Naive B cell (primary cell): ENCODE results near the gene SFXN2. TPM values are rescaled to one million over a fixed set of nuclear protein-coding genes. Genes with fewer than 3 reads are reported as not detected.
A peak's percentile ranks its signal among the peaks of the same experiment; 100 is the strongest.
"Not testable (repeated sequence)": the region's sequence is repeated elsewhere in the genome, so short reads cannot be mapped to it uniquely, and the experiment has no call there.

Experiments
- ATAC-seq, 2 donors: fragments of 150-1000 bp; cut with Tn5 transposase; 2 replicates each; pipeline ENCODE4 v1.10.0; 2021; ENCODE audit warnings: low read depth in 2 of 2, mild to moderate bottlenecking in 2 of 2, moderate library complexity in 2 of 2
- DNase-seq: peaks from one replicate; pipeline ENCODE4 v3.0.0; 2022
- H3K27ac Mint-ChIP-seq, 6 donors: one replicate each; pipeline ENCODE4 v1.8.0; 2020 to 2022; ENCODE audit warnings: mild to moderate bottlenecking in 6 of 6, mixed read lengths in 6 of 6, moderate library complexity in 5 of 6, inconsistent platforms in 2 of 6
- H3K27me3 Mint-ChIP-seq, 3 donors: one replicate each; pipeline ENCODE4 v1.8.0; 2021 to 2022; ENCODE audit warnings: mixed read lengths in 3 of 3, mild to moderate bottlenecking in 1 of 3
- H3K36me3 Mint-ChIP-seq, 2 donors: one replicate each; pipeline ENCODE4 v1.8.0; 2020 to 2022; ENCODE audit warnings: mixed read lengths in 2 of 2, inconsistent platforms in 1 of 2, mild to moderate bottlenecking in 1 of 2
- H3K4me1 Mint-ChIP-seq, 3 donors: one replicate each; pipeline ENCODE4 v1.8.0; 2020 to 2022; ENCODE audit warnings: mixed read lengths in 3 of 3, inconsistent platforms in 1 of 3, mild to moderate bottlenecking in 1 of 3, moderate library complexity in 1 of 3
- H3K4me3 Mint-ChIP-seq, 8 donors: one replicate each; pipeline ENCODE4 v1.8.0; 2020 to 2022; ENCODE audit warnings: mild to moderate bottlenecking in 8 of 8, mixed read lengths in 8 of 8, moderate library complexity in 8 of 8, inconsistent platforms in 2 of 8
- H3K9me3 Mint-ChIP-seq, 7 donors: one replicate each; pipeline ENCODE4 v1.8.0; 2020 to 2022; ENCODE audit warnings: mixed read lengths in 7 of 7, mild to moderate bottlenecking in 5 of 7, inconsistent platforms in 2 of 7, moderate library complexity in 1 of 7
- polyA plus RNA-seq, 6 donors: library from polyadenylated mRNA; unstranded; fragments of 300-500 nt; fragmentation: Illumina TruSeq; gene quantifications; one replicate each; pipeline ENCODE4 v1.2.3, GENCODE V29; 2021; ENCODE audit warnings: low read depth in 6 of 6

SFXN2 gene
- polyA plus RNA-seq, 6 donors from 2014 or later, result 2.6 to 14.1 (median 8.3) TPM

DNA sequence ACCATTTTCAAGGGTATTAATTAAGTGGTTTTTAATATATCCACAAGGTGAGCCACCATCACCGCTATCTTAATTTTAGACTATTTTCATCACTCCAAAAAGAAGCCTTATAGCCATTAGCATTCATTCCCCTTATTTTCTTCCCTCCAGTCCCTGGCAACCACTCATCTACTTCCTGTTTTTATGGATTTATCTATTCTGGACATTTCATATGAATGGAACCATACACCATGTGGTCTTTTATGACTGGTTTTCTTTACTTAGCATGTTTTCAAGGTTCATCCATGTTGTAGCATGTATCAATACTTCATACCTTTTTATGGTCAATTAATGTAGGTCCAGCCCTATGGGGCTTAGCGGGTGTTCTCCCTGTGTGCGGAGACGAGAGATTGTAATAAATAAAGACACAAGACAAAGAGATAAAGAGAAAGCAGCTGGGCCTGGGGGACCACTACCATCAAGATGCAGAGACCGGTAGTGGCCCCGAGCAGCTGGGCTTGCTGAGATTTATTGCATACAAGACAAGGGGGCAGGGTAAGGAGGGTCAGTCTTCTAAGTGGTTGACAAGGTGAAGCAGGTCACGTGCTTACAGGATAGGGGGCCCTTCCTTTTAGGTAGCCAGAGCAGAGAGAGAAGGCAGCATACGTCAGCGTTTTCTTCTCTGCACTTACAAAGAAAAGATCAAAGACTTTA is 44.0 kb downstream of the SFXN2 start:
- ATAC-seq, result no peak
- H3K36me3 Mint-ChIP-seq, result peaks cover 5 to 16% of the 10 kb centered on the region in 2 donors
- H3K27me3 Mint-ChIP-seq, result no peaks in the 10 kb centered on the region
- H3K4me3 Mint-ChIP-seq, result peak overlapping the region in 1 of 8 donors; percentile 48
- peaks cover 0 to 3% (median 0%) of the 10 kb centered on the region in 7 donors for H3K9me3 Mint-ChIP-seq
- peaks cover 16 to 46% (median 44%) of the 10 kb centered on the region in 3 donors for H3K4me1 Mint-ChIP-seq
- DNase-seq, result no peak
- H3K27ac Mint-ChIP-seq, result peak overlapping the region in 3 of 6 donors; percentile 5 to 86 (median 80)

DNA sequence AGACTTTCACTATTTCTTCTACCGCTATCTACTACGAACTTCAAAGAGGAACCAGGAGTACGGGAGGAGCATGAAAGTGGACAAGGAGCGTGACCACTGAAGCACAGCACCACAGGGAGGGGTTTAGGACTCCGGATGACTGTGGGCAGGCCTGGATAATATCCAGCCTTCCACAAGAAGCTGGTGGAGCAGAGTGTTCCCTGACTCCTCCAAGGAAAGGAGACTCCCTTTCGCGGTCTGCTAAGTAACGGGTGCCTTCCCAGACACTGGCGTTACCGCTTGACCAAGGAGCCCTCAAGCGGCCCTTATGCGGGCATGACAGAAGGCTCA is 44.5 kb downstream of the SFXN2 start:
- not testable (repeated sequence) for H3K4me3 Mint-ChIP-seq
- peaks cover 5 to 16% of the 10 kb centered on the region in 2 donors for H3K36me3 Mint-ChIP-seq

GRCh38 chr10:102759497-102760210 is 45.2 kb downstream of the SFXN2 start:
- DNase-seq, result no peak
- Mint-ChIP-seq H3K27me3 (no peaks in the 10 kb centered on the region), H3K36me3 (peaks cover 5 to 16% of the 10 kb centered on the region in 2 donors), H3K27ac (peak overlapping the region in 1 of 6 donors; percentile 23), H3K9me3 (peaks cover 0 to 3% (median 0%) of the 10 kb centered on the region in 7 donors), H3K4me3 (no peak overlapping the region), H3K4me1 (peaks cover 14 to 43% (median 40%) of the 10 kb centered on the region in 3 donors)
- ATAC-seq, result no peak

More for the DNA sequence above, 44.5 kb downstream of the SFXN2 start:
- H3K27me3 Mint-ChIP-seq, DNase-seq, ATAC-seq, H3K9me3 Mint-ChIP-seq: not testable (repeated sequence)
- peak overlapping the region in 2 of 6 donors; percentile 5 to 80 for H3K27ac Mint-ChIP-seq
- peaks cover 14 to 42% (median 40%) of the 10 kb centered on the region in 3 donors for H3K4me1 Mint-ChIP-seq

- Mint-ChIP-seq H3K4me3 (peak overlapping the region in 1 of 8 donors; percentile 8), H3K27ac (no peak overlapping the region), H3K4me1 (peaks cover 22 to 42% (median 39%) of the 10 kb centered on the region in 3 donors), H3K27me3 (no peaks in the 10 kb centered on the region), H3K36me3 (peaks cover 5 to 16% of the 10 kb centered on the region in 2 donors), H3K9me3 (peaks cover 0 to 3% (median 0%) of the 10 kb centered on the region in 7 donors)
- DNase-seq (no peak), ATAC-seq (no peak)
Measured at GRCh38 chr10:102761981-102762380, 47.5 kb downstream of the SFXN2 start.

DNA sequence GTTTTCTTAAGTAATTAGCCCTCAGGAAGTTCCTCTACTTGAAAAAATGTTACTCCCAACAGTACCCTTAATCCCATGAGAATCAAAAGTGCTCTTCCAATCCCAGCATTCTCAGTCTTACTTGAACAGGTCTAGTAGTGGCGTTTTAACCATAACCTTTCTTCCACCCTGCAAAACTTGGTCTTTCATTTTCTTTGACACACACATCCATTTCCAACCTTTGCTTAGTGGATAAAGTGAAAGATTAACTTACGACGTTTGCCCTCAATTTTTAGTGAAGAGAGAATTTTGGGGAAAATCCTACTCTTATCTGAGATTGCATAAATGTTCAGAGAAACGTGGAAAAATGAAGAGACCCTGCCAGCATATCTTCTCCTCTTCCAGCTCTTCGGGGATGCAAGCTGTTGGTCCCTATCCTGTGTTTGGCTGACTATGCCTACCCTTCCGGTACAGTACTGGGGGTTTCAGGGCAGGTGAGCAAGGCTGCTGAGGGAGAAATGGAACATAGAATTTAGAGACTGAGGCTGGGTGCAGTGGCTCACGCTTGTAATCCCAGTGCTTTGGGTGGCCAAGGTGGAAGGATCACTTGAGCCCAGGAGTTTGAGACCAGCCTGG is 48.1 kb downstream of the SFXN2 start:
- Mint-ChIP-seq H3K27me3 (no peaks in the 10 kb centered on the region), H3K27ac (peak overlapping the region in 2 of 6 donors; percentile 3 to 28), H3K4me1 (peaks cover 25 to 42% (median 39%) of the 10 kb centered on the region in 3 donors), H3K36me3 (peaks cover 5 to 16% of the 10 kb centered on the region in 2 donors), H3K9me3 (peaks cover 0 to 3% (median 0%) of the 10 kb centered on the region in 7 donors), H3K4me3 (no peak overlapping the region)
- DNase-seq (no peak), ATAC-seq (no peak)

DNA sequence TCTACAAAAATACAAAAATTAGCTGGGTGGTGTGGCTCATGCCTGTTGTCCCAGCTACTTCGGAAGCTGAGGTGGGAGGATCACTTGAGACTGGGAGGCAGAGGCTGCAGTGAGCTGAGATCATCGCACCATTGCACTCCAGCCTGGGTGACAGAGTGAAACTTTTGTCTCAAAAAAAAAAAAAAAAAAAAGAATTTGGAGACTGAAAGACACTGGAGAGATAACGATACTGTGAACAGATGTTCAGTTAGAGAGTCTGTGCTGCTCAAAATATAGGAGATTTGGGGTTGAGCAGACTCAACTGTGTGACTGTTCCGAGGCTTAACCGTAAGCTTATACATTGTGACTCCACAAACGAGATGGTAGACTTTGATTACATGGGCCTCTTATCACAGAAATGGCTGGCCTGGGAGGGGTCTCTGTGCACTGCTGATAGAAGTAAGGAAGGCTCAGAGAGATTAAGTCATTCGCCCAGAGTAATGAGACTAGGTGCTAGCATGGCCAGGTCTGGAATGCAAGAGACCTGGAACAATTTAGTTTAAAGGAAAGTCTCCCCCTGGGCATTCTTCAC is 48.7 kb downstream of the SFXN2 start:
- ATAC-seq (no peak), DNase-seq (no peak)
- no peaks in the 10 kb centered on the region for H3K27me3 Mint-ChIP-seq
- H3K36me3 Mint-ChIP-seq, result peaks cover 5 to 15% of the 10 kb centered on the region in 2 donors
- peak overlapping the region in 3 of 6 donors; percentile 3 to 72 (median 28) for H3K27ac Mint-ChIP-seq
- peaks cover 0 to 3% (median 0%) of the 10 kb centered on the region in 7 donors for H3K9me3 Mint-ChIP-seq
- H3K4me1 Mint-ChIP-seq, result peaks cover 29 to 41% (median 34%) of the 10 kb centered on the region in 3 donors
- no peak overlapping the region for H3K4me3 Mint-ChIP-seq

- Mint-ChIP-seq H3K27me3 (no peaks in the 10 kb centered on the region), H3K27ac (no peak overlapping the region), H3K36me3 (peaks cover 2 to 6% of the 10 kb centered on the region in 2 donors), H3K4me3 (no peak overlapping the region), H3K4me1 (peaks cover 26 to 39% (median 32%) of the 10 kb centered on the region in 3 donors), H3K9me3 (peaks cover 0 to 2% (median 0%) of the 10 kb centered on the region in 7 donors)
- ATAC-seq, result no peak
- no peak for DNase-seq
Measured at GRCh38 chr10:102764470-102765161, 50.2 kb downstream of the SFXN2 start.

- H3K27me3 Mint-ChIP-seq, result no peaks in the 10 kb centered on the region
- peaks cover 26 to 40% (median 34%) of the 10 kb centered on the region in 3 donors for H3K4me1 Mint-ChIP-seq
- no peak overlapping the region for H3K4me3 Mint-ChIP-seq
- ATAC-seq (no peak), DNase-seq (no peak)
- H3K27ac Mint-ChIP-seq, result peak overlapping the region in 1 of 6 donors; percentile 16
- H3K9me3 Mint-ChIP-seq, result no peaks in the 10 kb centered on the region
- H3K36me3 Mint-ChIP-seq, result no peaks in the 10 kb centered on the region
Measured at GRCh38 chr10:102765336-102765735, 50.9 kb downstream of the SFXN2 start.

DNA sequence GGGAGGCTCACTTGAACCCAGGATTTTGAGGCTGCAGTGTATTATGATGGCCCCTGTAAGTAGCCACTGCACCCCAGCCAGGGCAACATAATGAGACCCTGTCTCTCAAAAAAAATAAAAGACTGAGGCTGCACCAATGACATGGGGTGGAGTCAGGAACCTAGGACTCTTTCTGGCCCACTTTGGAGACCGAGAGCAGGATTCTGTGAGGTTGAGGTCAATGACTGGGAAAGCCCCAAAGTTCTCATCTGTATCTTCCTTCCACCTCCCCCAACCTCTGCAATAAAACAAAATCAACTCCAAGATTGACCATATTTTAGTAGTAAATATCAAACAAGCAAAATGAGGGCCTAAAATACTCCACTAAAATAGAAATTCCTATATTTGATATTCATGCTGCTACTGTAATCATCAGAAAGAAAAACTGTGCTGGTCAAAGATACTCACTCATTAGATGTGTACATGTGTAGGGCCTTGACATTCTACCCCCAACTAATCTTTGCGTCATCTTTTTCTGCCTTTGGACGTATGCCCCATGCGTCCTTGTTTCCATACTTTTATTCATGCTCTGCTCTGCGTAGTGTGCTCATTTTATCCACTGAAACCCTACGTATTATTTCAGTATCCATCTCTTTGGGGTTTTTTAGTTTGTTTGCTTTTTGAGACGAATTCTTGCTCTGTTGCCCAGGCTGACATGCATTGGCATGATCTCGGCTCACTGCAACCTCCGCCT is 53.2 kb downstream of the SFXN2 start:
- no peak for ATAC-seq
- Mint-ChIP-seq H3K36me3 (no peaks in the 10 kb centered on the region), H3K27ac (peak overlapping the region in 3 of 6 donors; percentile 34 to 58 (median 47)), H3K27me3 (no peaks in the 10 kb centered on the region), H3K4me3 (peak overlapping the region in 1 of 8 donors; percentile 12), H3K4me1 (peaks cover 22 to 44% (median 38%) of the 10 kb centered on the region in 3 donors), H3K9me3 (no peaks in the 10 kb centered on the region)
- no peak for DNase-seq

DNA sequence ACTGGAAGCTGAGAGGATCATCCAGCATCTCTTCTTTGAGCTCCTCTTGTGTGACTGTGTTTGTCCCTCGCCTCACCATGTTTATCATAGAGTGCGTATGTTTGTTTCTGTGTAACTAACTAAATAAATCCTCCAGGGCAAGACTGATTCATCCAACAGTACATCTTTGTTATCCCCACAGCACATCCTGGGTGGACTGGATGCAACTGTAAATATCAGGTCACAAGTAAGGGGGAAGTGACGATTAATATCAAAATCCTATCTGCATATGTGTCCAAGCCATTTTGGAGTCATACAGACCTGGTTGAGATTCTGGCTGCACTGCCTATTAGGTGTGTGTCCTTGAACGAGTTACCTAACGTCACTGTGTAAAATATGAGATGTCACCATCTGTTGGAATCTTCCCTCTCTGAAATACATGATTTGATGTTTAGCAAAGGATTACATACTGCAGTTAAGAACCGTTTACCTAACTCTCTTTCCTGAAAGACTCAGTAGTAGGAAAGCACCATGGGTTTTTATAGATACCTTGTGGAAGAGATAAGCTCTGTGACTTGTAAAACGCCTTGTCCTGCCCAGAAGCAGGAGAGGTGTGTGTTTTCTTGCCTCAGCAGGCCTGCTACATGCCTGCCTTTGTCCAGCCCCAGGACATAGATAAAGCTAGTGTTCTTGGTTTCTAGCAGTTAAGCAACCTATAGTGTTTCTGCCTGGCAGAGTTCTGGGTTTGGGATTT is 55.1 kb downstream of the SFXN2 start:
- Mint-ChIP-seq H3K27me3 (no peaks in the 10 kb centered on the region), H3K4me1 (peaks cover 30 to 59% (median 49%) of the 10 kb centered on the region in 3 donors), H3K36me3 (no peaks in the 10 kb centered on the region), H3K4me3 (no peak overlapping the region), H3K9me3 (no peaks in the 10 kb centered on the region), H3K27ac (peak overlapping the region in 3 of 6 donors; percentile 7 to 96 (median 43))
- ATAC-seq, result no peak
- DNase-seq, result no peak

GRCh38 chr10:102770108-102770482 is 55.7 kb downstream of the SFXN2 start:
- Mint-ChIP-seq H3K4me3 (no peak overlapping the region), H3K4me1 (peaks cover 33 to 64% (median 52%) of the 10 kb centered on the region in 3 donors), H3K27ac (no peak overlapping the region), H3K27me3 (no peaks in the 10 kb centered on the region), H3K9me3 (no peaks in the 10 kb centered on the region), H3K36me3 (no peaks in the 10 kb centered on the region)
- ATAC-seq (no peak), DNase-seq (no peak)

DNA sequence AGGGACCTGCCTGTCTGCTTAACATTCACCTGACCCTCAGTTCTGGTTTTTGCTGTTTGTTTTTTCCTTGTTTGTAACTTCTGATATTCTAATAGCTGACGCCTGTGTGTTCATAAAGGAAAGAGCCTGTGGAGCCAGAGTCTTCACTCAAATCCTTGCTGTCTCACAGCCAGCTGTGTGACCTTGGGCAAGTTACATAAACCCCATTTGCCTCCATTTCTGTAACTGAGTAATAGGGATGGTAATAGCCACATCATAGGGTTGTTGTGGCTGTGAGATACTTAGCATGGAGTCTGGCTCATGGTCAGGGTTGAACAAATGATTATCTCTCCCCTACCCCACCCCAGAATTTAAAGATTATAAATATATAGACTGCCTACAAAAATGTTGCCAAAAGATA is 56.4 kb downstream of the SFXN2 start:
- Mint-ChIP-seq H3K27me3 (no peaks in the 10 kb centered on the region), H3K4me1 (peaks cover 33 to 64% (median 59%) of the 10 kb centered on the region in 3 donors), H3K36me3 (no peaks in the 10 kb centered on the region), H3K4me3 (no peak overlapping the region), H3K27ac (peak overlapping the region in 3 of 6 donors; percentile 12 to 44 (median 18)), H3K9me3 (no peaks in the 10 kb centered on the region)
- ATAC-seq (no peak), DNase-seq (no peak)
